Erythroblast (primary cell): ENCODE results near the gene VAV2.
"Not testable (repeated sequence)": the region's sequence is repeated elsewhere in the genome, so short reads cannot be mapped to it uniquely, and the experiment has no call there.

Experiments used
- GATA1 ChIP-seq: IDR thresholded peaks from 2 replicates; pipeline ENCODE4 v1.6.1; 2011; ENCODE audit warnings: low read depth, mild to moderate bottlenecking, control low read depth, low read length, moderate library complexity
- POLR2A ChIP-seq: IDR thresholded peaks from 2 replicates; pipeline ENCODE4 v1.6.1; 2011; ENCODE audit warnings: mild to moderate bottlenecking, low read length

DNA sequence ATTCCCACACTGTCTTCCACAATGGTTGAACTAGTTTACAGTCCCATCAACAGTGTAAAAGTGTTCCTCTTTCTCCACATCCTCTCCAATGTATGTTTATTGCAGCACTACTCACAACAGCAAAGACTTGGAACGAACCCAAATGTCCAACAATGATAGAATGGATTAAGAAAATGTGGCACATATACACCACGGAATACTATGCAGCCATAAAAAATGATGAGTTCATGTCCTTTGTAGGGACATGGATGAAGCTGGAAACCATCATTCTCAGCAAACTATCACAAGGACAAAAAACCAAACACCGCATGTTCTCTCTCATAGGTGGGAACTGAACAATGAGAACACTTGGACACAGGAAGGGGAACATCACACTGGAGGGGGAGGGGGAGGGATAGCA lies 225.9 kb downstream of the VAV2 start:
- not testable (repeated sequence) for TF ChIP-seq POLR2A, GATA1
